H1 (cell line): ENCODE results near the gene C2orf76. TPM values are rescaled to one million over a fixed set of nuclear protein-coding genes. Genes with fewer than 3 reads are reported as not detected.

ENCODE experiments used
- CTCF ChIA-PET: fragments of 300-600 bp; sonication (Branson Sonifier 250); formaldehyde crosslinking; loops from one replicate; lab custom pipeline; 2021; ENCODE audit not compliant: partially characterized antibody; lab: Charles Lee
- POLR2A ChIA-PET: fragments of 300-600 bp; sonication (Branson Sonifier 250); formaldehyde crosslinking; loops from one replicate; lab custom pipeline; 2021; ENCODE audit warnings: inconsistent platforms; ENCODE audit not compliant: partially characterized antibody; lab: Charles Lee
- DNase-seq, 2 experiments: peaks; one replicate each; pipeline versions ENCODE4 v3.0.0 to v3.0.0-alpha.2; 2010 to 2022; ENCODE audit warnings: low spot score in 2 of 2, low read depth in 1 of 2, mixed read lengths in 1 of 2
- FAIRE-seq: peaks from 2 replicates; lab custom pipeline; 2011; peaks lifted over from hg19 to GRCh38; lab: Jason Lieb, UNC
- H2AFZ ChIP-seq: 2 replicates; pipeline ENCODE4 v1.8.1; 2012; ENCODE audit warnings: low read length, inconsistent platforms
- H2AK5ac ChIP-seq: 2 replicates; pipeline ENCODE4 v1.6.1; 2013; ENCODE audit warnings: low read depth, low read length
- H2BK120ac ChIP-seq: replicated peaks from 2 replicates; pipeline ENCODE3; 2013; ENCODE audit warnings: low read depth, low read length, inconsistent platforms
- H2BK12ac ChIP-seq: 2 replicates; pipeline ENCODE4 v1.6.1; 2013; ENCODE audit warnings: low read depth, low read length
- H2BK15ac ChIP-seq: 2 replicates; pipeline ENCODE4 v1.6.1; 2013; ENCODE audit warnings: low read length
- H2BK20ac ChIP-seq: 2 replicates; pipeline ENCODE4 v1.6.1; 2013; ENCODE audit warnings: low read length
- H2BK5ac ChIP-seq: 2 replicates; pipeline ENCODE4 v1.6.1; 2013; ENCODE audit warnings: low read depth, low read length
- H3K14ac ChIP-seq: 2 replicates; pipeline ENCODE4 v1.6.1; 2013; ENCODE audit warnings: inconsistent platforms; ENCODE audit not compliant: insufficient read length
- H3K18ac ChIP-seq: 2 replicates; pipeline ENCODE4 v1.6.1; 2013; ENCODE audit warnings: low read length; ENCODE audit errors: extremely low read depth
- H3K23ac ChIP-seq: 2 replicates; pipeline ENCODE4 v1.6.1; 2013; ENCODE audit warnings: inconsistent platforms; ENCODE audit not compliant: insufficient read length
- H3K23me2 ChIP-seq: 2 replicates; pipeline ENCODE4 v1.6.1; 2013; ENCODE audit warnings: low read depth, low read length
- H3K27ac ChIP-seq: 2 replicates; pipeline ENCODE4 v1.6.1; 2011; ENCODE audit warnings: low read depth, low read length, inconsistent platforms
- H3K27me3 ChIP-seq, 4 experiments: replicated peaks in 1 of 4; 1 replicate in 1 of 4; 2 replicates in 3 of 4; pipeline versions ENCODE4 v1.6.1 to v1.8.1; 2011 to 2013; ENCODE audit warnings: low read length in 3 of 4, mild to moderate bottlenecking in 3 of 4, inconsistent platforms in 2 of 4, mixed read lengths in 2 of 4, moderate library complexity in 1 of 4; ENCODE audit not compliant: control insufficient read depth in 3 of 4, insufficient read depth in 3 of 4; ENCODE audit errors: extremely low read depth in 1 of 4
- H3K36me3 ChIP-seq, 4 experiments: 2 replicates each; pipeline versions ENCODE4 v1.6.1 to v1.8.1; 2011 to 2013; ENCODE audit warnings: mild to moderate bottlenecking in 4 of 4, low read length in 3 of 4, moderate library complexity in 2 of 4, control low read depth in 1 of 4, inconsistent platforms in 1 of 4; ENCODE audit not compliant: insufficient read depth in 4 of 4, control insufficient read depth in 2 of 4
- H3K4ac ChIP-seq: replicated peaks from 2 replicates; pipeline ENCODE3; 2013; ENCODE audit warnings: low read length, low read depth, mixed read lengths, inconsistent platforms; ENCODE audit not compliant: insufficient read length
- H3K4me1 ChIP-seq, 4 experiments: replicated peaks in 1 of 4; 1 replicate in 1 of 4; 2 replicates in 3 of 4; pipeline versions ENCODE4 v1.6.1 to v1.8.1; 2011 to 2013; ENCODE audit warnings: low read length in 3 of 4, inconsistent platforms in 2 of 4, mixed read lengths in 1 of 4; ENCODE audit not compliant: insufficient read depth in 4 of 4, control insufficient read depth in 3 of 4
- H3K4me2 ChIP-seq, 2 experiments: 2 replicates each; pipeline versions ENCODE4 v1.6.1 to v1.8.1; 2011 to 2013; ENCODE audit warnings: low read depth in 2 of 2, low read length in 2 of 2, control low read depth in 1 of 2, inconsistent platforms in 1 of 2, mild to moderate bottlenecking in 1 of 2; ENCODE audit not compliant: insufficient read depth in 1 of 2
- H3K4me3 ChIP-seq, 4 experiments: fragments of 200-600, 300-600 bp in 1 of 4; sonication (generic), shearing (Covaris generic), sonication (Bioruptor Twin) in 1 of 4; 2 replicates each; pipeline versions ENCODE4 v1.5.1 to v1.8.1; 2011 to 2016; ENCODE audit warnings: low read length in 4 of 4, low read depth in 3 of 4, control low read depth in 2 of 4, inconsistent platforms in 2 of 4, mild to moderate bottlenecking in 2 of 4, mixed read lengths in 1 of 4, moderate library complexity in 1 of 4; ENCODE audit not compliant: insufficient read depth in 2 of 4; ENCODE audit errors: extremely low read depth in 1 of 4
- H3K56ac ChIP-seq: replicated peaks from 2 replicates; pipeline ENCODE3; 2013; ENCODE audit warnings: low read depth, mild to moderate bottlenecking, mixed read lengths, low read length, inconsistent platforms; ENCODE audit not compliant: insufficient read length
- H3K79me1 ChIP-seq: 2 replicates; pipeline ENCODE4 v1.6.1; 2013; ENCODE audit warnings: low read depth, low read length, control low read depth
- H3K79me2 ChIP-seq, 2 experiments: 2 replicates each; pipeline versions ENCODE4 v1.6.1 to v1.8.1; 2012 to 2013; ENCODE audit warnings: low read length in 2 of 2, mild to moderate bottlenecking in 2 of 2, inconsistent platforms in 1 of 2; ENCODE audit not compliant: insufficient read depth in 2 of 2, control insufficient read depth in 1 of 2
- H3K9ac ChIP-seq, 4 experiments: replicated peaks in 1 of 4; 1 replicate in 1 of 4; 2 replicates in 3 of 4; pipeline versions ENCODE4 v1.6.1 to v1.8.1; 2011 to 2013; ENCODE audit warnings: low read depth in 3 of 4, low read length in 3 of 4, control low read depth in 2 of 4, mild to moderate bottlenecking in 2 of 4, moderate library complexity in 2 of 4, inconsistent platforms in 1 of 4; ENCODE audit errors: extremely low read depth in 1 of 4
- H3K9me3 ChIP-seq, 2 experiments: 2 replicates each; pipeline versions ENCODE4 v1.6.1 to v1.8.1; 2012 to 2013; ENCODE audit warnings: mild to moderate bottlenecking in 2 of 2, moderate library complexity in 2 of 2, control low read depth in 1 of 2, inconsistent platforms in 1 of 2, low read depth in 1 of 2, low read length in 1 of 2, mixed read lengths in 1 of 2; ENCODE audit not compliant: insufficient read depth in 2 of 2
- H4K20me1 ChIP-seq, 2 experiments: replicated peaks in 1 of 2; 2 replicates each; pipeline versions ENCODE3 to v1.8.1; 2011 to 2013; ENCODE audit warnings: inconsistent platforms in 2 of 2, low read length in 2 of 2, mild to moderate bottlenecking in 1 of 2; ENCODE audit not compliant: insufficient read depth in 2 of 2, control insufficient read depth in 1 of 2
- H4K5ac ChIP-seq: 2 replicates; pipeline ENCODE4 v1.6.1; 2013; ENCODE audit warnings: low read length, low read depth, mixed read lengths, inconsistent platforms; ENCODE audit not compliant: insufficient read length
- H4K8ac ChIP-seq: 2 replicates; pipeline ENCODE4 v1.8.0; 2013; ENCODE audit warnings: mild to moderate bottlenecking, moderate library complexity, low read length, inconsistent platforms; ENCODE audit not compliant: insufficient read depth; ENCODE audit errors: extremely low read depth
- H4K91ac ChIP-seq: replicated peaks from 2 replicates; pipeline ENCODE3; 2013; ENCODE audit warnings: low read length, mixed read lengths, inconsistent platforms; ENCODE audit not compliant: insufficient read length
- SP4 ChIP-seq: IDR thresholded peaks from 2 replicates; pipeline ENCODE4 v1.6.1; 2012; ENCODE audit warnings: low read length, inconsistent platforms
- WGBS, 2 experiments: shearing (Covaris generic) in 1 of 2; methylation state at CpG; one replicate each; pipeline versions ENCODE4 v1.1.6 to v1.1.7; 2013 to 2015; ENCODE audit warnings: low lambda C conversion rate in 2 of 2, mixed read lengths in 2 of 2, inconsistent platforms in 1 of 2, low coverage in 1 of 2, missing lambda C conversion rate in 1 of 2; ENCODE audit not compliant: insufficient replicate concordance in 2 of 2, insufficient coverage in 1 of 2, insufficient read length in 1 of 2; ENCODE audit errors: extremely low coverage in 1 of 2, missing lambda C conversion rate in 1 of 2; 5-methylcytosine and 5-hydroxymethylcytosine counted together
- polyA plus RNA-seq, 7 experiments: library from polyadenylated mRNA; depleted of rRNA in 3 of 7; stranded (reverse) in 5 of 7; unstranded in 2 of 7; fragments of >200 nt in 5 of 7; fragments of 200-250 nt in 2 of 7; gene quantifications; 1 replicate in 5 of 7; 2 replicates in 1 of 7; 4 replicates in 1 of 7; pipeline versions ENCODE4 v1.2.1 to v1.2.3, GENCODE V29; 2011 to 2013; ENCODE audit warnings: missing spikeins in 2 of 7, mixed read lengths in 2 of 7
- total RNA-seq: library from RNA; stranded (reverse); fragmentation: NEBNext Ultra II Directional; extraction: Animal tissue kit (Norgen Biotek cat#: 25700); gene quantifications from 2 replicates; pipeline ENCODE4 v1.2.1, GENCODE V29; 2021

The C2orf76 gene
- total and polyA plus RNA-seq, 2 of the 8 experiments (the other 6 are each of a cell fraction or from before 2014, with no cell fraction given): 4.4 to 5.0 TPM

DNA sequence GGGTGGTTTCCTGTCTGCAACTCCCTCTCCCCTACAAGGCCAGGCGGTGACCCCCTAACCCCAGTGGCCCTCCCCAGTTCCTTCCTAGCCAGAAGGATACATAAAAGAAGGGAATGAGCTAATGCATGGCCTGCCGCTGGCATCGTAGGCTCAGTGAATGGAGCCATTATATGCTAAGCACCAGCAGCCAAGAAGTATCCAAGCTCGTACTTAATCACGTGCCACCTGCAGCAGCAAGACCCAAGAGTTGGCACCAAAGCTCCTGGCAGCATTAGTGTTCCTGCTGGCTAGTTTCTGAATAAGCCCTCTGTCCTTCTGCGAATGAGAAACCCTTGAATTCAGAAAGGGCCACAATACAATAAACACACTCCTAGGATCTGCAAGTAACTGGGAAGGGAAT is 4.5 kb upstream of the C2orf76 start:
- no peak for TF ChIP-seq SP4
- no peak overlapping the region for H3K56ac ChIP-seq
- H3K23me2 ChIP-seq: peaks cover 12% of the 10 kb centered on the region
- FAIRE-seq: no peak
- no peak overlapping the region for H4K91ac ChIP-seq
- no peak overlapping the region for H3K18ac ChIP-seq
- no peak overlapping the region for H3K4me3 ChIP-seq
- H2BK5ac ChIP-seq: no peak overlapping the region
- no peak overlapping the region for H3K4ac ChIP-seq
- H3K79me1 ChIP-seq: peaks cover 9% of the 10 kb centered on the region
- H2AFZ ChIP-seq: no peak overlapping the region
- H3K36me3 ChIP-seq: peaks cover 30 to 53% (median 47%) of the 10 kb centered on the region in 4 experiments
- ChIA-PET CTCF (interaction anchor here (0.8 to 1.6 kb wide), 3 partner anchors 14 to 105 kb away, joined by 3 to 7 read pairs (median 3); no protein-coding TSS in a partner anchor), POLR2A (no interaction called here)
- peaks cover 0 to 19% of the 10 kb centered on the region in 2 experiments; a peak in 2 of 4 replicates for H3K79me2 ChIP-seq
- H4K8ac ChIP-seq: no peak overlapping the region
- no peak overlapping the region for H2BK15ac ChIP-seq
- H2BK120ac ChIP-seq: no peak overlapping the region
- no peak overlapping the region for H3K9ac ChIP-seq
- DNase-seq: no peak
- no peak overlapping the region for H2BK20ac ChIP-seq
- H4K20me1 ChIP-seq: peaks cover 5 to 17% of the 10 kb centered on the region in 2 experiments
- H4K5ac ChIP-seq: no peak overlapping the region
- no peak overlapping the region for H3K14ac ChIP-seq
- no peaks in the 10 kb centered on the region for H3K9me3 ChIP-seq
- peaks cover 0 to 8% (median 6%) of the 10 kb centered on the region in 4 experiments; a peak in 5 of 7 replicates for H3K4me1 ChIP-seq
- H3K27me3 ChIP-seq: no peaks in the 10 kb centered on the region
- H3K27ac ChIP-seq: no peak overlapping the region
- no peak overlapping the region for H2AK5ac ChIP-seq
- no peak overlapping the region for H3K4me2 ChIP-seq
- no peak overlapping the region for H3K23ac ChIP-seq
- WGBS, 2 experiments: 95% methylated on average over 5 of the region's 6 CpGs; no CpG with 5 or more reads in 1 of the 2 experiments
- no peak overlapping the region for H2BK12ac ChIP-seq
